ENCODE results near the gene LHCGR.
"Not testable (repeated sequence)": the region's sequence is repeated elsewhere in the genome, so short reads cannot be mapped to it uniquely, and the experiment has no call there.

Gene LHCGR

DNA sequence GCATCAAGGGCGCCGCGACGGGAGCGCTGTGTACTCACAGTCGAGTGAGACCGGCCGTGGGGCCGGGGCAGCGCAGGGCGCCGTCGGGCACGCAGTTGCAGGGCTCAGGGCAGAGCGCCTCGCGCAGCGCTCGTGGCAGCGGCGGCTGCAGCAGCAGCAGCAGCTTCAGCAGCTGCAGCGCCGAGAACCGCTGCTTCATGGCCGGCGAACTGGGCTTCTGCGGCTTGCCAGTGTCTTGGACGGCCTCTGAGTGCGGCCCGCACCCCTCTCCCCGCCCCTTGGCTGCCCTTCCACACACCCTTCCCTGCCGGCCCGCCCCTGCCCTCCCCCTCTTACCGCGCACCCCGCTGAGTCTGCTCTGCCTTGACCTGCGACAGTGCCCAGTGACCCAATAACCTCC, at the start of gene LHCGR:
TSS of gene LHCGR (minus strand) at position 252 of the 400 bp plus-strand sequence. CDS start at position 199, 53 bp downstream.
- no peak for DNase-seq

DNA sequence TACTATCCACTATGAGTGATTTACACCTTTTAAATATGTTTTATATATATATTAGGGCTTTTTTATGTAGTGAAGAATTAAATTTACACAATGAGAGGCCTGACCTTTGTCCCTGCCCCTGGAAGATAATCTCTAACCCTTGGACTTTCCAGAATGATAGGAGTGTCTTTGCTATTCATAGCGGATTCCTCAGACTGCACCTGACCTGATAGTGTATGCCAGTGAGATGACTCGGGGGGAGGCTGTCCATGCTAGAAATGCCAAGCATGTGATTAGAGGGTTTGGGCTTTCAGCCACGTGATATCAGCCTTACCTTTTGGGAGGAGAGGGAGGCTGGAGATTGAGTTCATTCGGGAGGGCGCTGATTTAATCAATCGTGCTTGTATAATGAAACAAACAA, 44.1 kb upstream of the LHCGR start:
- no peak for DNase-seq

DNA sequence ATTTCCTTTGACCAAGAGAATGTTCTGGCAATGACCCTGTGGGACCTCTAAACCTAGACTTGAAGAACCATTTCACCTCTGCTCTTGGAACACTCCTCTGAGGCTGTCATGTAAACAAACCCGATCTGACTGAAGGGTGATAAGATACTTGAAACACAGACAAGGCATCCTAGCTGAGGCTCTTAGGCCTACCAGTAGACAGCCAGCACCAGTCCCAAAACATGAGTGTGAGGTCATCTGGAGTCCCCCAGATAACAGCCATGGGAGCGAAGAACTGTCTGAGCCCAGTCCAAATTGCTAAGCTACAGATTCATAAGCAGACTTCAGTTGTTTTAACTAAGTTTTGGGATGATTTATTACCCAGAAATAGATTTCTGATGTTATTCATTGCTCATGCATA, 39.5 kb upstream of the LHCGR start:
- no peak for DNase-seq

DNA sequence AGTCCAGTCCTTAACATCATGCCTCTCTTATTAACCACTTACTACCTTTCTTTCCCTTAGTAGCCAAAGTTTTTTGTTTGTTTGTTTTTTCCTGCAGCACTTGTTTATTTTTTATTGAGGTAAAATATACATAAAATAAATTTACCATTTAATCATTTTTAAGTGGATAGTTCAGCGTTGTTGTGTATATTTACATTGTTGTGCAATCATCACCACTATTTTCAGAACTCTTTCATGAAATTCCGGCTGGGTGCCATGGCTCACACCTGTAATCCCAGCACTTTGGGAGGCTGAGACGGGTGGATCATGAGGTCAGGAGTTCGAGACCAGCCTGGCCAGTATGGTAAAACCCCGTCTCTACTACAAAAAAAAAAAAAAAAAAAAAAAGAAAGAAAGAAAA, 38.1 kb upstream of the LHCGR start:
- DNase-seq = no peak

DNA sequence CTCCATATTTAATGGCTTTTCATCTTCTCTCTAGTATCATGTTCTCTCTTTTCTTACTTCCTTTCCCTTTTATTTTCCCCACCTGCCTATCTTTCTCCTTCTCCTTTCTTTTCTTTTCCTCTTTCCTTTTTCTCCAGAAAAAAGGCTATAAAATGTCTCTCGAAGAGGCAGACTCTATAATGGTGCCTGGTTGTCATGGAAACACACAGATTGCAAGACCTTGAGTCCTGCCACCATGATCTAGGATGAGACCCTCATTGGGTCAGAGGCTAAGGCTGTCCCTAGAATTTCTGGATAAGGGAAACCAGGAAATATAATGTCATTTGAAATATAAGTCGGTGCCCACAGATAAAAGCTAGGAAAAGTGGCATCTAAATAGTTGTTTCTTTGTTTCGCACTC, 36.5 kb upstream of the LHCGR start:
- no peak for DNase-seq

DNA sequence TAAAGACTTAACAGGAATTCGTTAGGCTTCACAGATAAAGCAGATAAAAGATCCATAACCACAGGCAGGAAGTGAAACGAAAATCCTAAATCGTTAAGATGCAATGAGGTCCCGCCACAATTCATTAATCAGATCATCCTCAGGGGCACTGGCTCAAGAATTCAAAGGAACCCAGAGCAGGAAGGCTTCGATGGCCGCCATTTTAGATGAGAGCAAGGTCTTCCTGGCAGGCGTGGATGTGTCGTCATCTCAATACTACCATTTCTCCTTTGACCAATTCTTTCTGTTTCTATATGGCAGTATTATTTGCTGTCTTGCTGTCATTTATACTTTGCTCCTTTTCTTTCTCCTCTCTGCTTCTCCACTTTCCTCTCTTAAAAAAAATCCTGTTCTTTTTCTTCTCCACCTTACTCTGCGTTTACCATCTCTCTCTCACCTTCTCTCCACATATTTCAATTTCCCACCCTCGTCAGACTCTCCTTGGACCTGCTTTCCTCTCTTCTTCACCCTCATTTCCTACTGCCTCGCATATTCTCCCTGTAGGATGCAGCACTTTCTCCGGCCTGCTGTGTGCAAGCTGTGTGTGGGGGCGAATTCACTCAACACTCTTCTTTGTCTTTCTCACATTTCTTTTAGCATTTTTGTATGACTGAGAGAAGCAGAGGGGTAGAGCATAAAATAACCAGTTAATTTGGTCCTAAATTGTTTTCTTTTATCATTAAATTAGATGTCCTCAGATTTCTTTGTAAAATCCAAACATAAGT, 35.1 kb upstream of the LHCGR start:
- no peak for DNase-seq

DNA sequence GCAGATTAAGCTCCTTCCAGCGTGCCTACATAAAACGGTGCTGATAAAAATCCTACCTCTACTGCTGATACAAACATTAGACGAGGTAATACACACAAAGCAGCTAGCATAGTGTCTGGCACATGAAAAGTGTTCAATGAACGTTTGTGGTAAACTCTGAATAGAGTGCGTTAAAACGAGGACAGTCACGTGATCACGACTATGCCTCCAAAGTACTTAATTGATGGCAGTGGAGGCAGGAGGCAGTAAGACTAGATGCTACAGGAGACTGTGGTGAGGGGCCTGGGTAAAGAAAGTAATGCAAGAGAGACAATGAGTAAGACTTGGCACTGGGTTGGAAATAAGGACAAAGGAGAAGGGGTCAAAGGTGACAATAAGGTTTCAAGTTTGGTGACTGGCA, 32.1 kb upstream of the LHCGR start:
- no peak for DNase-seq

DNA sequence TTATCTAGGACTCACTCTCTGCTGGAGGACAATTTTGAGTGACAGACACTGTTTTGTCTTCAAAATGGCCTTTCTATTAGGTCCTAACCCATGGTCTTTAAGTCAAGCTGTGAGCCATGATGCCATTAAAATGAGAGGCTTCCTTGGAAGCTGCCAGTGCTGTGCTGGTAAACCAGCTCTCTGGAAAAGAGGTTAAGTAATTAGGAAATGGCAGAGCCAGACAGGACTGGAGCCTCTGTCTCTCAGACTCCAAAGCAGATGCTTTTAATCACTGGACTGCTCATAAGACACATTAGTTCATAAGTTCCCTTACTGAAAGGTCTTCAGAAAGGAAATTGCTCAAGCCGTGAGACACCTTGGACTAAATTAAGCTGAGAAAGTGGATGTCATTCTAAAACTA, 25.8 kb upstream of the LHCGR start:
- DNase-seq = no peak

DNA sequence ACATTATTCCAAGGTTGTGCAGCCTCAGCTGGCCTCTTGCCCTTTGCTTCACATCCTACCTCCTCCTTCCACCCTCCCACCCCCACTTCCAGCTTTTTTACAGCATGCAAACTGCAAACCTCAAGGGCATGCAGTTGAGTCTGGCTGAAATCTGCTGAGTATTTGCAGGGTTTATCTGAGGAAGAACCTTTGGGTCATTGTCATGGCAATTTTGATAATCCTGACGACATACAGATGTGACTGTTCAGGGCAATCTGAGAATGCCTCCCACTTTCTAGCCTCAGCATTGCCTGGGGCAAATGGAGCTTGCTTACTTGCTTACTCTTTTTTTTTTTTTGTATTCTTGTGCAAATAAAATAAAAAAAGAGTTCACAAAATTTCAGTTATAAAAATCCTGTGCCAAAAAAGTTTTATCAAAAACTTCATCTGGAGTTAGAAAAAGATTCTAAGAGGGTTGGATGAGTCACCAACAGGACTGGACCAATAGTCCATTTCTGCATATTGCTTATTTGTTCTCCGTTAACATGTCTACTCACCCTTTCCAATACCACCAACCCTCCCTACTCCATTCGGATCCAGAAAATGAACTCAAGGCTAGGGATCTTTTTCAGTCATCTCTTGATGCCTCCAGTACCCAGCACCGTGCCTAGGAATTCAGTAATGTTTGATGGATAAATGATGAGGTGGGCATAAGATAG, 23.6 kb upstream of the LHCGR start:
- DNase-seq = no peak

DNA sequence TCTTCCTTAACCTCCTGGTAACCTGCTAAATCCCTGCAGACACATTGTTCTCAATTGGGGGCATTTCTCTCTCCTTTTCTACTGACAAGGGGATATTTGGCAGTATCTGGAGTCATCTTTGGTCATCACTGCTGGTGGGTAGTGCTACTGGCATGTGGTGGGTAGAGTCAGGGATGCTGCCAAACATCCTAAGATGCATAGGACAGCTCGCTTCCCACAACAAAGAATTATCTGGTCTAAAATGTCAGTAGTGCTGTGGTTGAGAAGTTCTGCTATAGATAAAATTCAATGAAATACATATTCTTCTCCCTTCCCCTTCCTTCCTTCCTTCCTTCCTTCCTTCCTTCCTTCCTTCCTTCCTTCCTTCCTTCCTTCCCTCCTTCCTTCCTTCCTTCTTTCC, 18.7 kb upstream of the LHCGR start:
- no peak for DNase-seq

DNA sequence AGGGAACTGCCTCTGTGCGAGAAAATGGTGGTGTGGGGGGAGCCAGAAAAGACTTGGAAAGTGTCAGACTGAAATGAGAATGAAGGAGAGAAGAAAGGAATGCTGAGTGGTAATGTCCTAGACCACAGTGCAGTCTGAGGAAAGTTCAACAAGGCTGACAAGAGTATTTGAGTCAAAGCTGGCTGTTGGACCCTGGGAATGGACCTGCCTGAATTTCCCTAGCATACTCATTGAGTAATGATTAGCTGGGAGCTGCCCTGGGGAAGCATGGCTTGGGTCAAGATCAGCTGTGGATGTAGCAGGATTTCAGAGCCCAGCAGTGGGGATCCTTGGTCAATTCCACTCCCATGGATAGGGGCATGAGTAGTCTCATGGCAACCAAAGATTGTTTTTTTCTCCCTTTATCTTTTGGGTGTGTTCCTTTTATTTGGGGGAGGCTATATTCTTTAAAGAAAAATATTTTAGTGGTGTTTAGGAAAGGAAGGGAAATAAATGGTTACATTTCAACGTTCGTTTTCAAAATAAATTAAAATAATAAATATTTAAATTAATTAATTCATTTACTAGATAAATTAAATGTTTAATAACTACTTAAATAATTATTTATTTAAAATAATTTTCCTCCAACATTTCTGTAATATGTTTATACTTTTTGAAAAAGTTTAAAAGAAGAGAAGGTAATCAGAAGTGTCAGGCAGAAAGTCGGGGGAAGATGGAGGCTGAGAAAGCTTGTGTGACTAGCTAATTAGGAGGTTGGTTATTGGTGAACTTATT, 15.9 kb upstream of the LHCGR start:
- no peak for DNase-seq

DNA sequence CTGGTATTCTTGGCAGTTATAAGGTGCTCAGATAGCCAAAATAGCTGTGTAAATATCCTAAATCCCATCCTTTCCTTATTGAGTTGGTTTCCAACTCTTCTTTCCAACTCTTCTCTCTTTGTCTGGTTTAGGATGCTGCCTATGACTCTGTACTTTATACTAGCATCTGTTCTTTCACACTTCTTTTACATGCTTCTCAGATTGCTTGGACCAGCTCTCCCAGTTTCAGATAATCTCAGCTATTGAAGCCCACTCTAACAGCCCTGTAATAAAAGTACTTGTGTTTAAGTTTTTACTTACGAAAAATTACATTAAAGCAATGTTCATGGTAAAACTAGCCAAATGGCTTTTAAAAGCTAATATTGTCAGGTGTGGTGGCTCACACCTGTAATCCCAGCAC, 14.7 kb upstream of the LHCGR start:
- no peak for DNase-seq

DNA sequence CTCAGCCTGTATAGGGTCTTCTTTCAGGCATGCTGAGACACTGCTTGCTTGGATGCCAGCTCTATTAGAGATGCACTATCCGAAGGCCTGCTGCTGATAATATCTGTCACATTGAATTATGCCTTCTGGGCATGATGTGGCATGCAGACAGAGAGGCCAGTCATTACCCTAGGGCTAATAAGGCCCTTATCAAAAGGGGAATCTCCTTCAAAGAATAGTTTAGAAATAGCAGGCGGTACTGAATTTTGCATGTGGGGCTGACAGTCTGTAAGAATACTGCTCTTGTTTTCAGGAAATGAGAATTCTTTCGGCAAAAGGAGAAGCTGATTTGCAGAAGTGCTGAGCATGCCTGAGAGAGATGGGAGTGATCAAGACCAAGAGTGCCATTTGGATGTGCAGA, 13.1 kb upstream of the LHCGR start:
- no peak for DNase-seq

DNA sequence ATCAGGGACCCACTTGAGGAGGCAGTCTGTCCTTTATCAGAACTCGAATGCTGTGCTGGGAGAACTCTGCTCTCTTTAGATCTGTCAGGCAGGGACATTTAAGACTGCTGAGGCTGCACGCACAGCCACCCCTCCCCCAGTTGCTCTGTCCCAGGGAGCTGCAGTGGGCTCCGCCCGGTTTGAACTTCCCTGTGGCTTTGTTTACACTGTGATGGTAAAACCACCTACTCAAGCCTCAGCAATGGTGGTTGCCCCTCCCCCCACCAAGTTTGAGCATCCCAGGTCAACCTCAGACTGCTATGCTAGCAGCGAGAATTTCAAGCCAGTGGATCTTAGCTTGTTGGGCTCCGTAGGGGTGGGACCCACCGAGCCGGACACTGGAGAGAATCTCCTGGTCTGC, 11.8 kb upstream of the LHCGR start:
- no peak for DNase-seq

DNA sequence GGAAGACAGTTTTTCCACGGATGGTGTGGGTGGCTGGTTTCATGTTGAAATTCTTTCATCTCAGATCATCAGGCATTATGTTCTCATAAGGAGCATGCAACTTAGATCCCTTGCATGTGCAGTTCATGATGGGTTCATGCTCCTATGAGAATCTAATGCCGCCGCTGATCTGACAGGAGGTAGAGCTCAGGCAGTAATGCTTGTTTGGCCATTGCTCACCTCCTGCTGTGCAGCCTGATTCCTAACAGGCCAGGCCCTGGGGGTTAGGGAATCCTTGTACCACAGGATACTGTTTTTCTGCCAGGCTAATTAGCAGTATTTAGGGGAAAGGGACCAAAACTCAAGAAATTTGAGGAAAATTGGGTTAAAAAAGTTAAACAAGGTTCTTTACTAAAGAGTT, 5.3 kb upstream of the LHCGR start:
- DNase-seq = no peak

DNA sequence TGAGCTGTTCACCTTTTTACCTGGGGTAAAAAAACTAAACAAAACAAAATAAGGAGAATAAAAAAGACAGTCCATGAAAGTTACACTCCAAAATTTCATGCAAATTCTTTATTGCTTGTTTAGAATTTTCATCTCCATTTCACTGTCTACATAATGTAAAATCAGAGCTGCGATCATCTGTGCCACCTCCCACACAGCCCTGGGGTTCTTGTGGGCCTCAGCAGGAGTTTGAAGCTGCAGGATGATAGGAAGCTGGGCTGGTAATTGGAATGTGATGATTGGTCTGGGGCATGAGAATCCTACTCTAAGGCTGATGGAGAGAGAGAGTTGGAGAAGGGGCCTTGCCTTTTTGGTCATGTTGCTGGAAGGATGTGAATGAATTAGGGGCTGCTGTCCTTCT, 4.2 kb upstream of the LHCGR start:
- no peak for DNase-seq

DNA sequence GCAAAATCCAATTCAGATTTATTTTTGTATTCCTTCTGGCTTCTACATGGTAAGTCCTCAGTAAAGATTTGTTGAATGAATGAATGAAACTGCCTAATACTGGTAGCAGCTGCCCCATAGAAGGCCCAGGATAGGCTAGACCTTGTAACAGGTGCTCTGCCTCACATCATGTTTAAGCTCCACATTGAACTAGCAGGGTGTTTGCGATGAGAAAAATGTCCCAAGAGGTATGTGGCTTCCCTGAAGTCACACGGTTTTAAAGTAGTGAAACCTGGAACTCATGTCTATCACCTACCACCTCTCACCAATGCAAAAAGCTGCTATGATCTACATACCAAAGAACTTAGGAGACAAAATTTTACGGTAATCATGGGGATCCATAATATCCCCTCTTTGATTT, 765 bp upstream of the LHCGR start:
- DNase-seq = no peak

DNA sequence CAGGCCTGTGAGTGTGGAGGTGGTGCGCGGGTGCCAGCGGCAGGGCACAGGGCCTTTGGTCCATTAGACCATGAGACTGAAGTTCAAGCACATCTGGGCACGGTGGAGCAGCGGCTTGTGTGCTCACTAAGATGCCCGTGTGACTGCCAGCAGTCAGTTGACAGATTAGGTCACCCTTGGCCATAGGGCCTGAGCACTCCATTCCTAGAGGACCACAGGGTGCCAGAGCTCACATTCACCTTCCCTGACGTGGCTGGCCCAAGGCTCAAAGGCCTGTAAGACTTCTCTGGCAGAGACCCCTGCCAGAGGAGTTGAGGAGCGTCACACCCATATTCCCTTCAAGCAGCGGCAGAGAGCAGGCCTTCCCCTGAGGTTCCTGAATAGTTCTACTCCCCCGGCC, 650 bp downstream of the LHCGR start:
- no peak for DNase-seq

DNA sequence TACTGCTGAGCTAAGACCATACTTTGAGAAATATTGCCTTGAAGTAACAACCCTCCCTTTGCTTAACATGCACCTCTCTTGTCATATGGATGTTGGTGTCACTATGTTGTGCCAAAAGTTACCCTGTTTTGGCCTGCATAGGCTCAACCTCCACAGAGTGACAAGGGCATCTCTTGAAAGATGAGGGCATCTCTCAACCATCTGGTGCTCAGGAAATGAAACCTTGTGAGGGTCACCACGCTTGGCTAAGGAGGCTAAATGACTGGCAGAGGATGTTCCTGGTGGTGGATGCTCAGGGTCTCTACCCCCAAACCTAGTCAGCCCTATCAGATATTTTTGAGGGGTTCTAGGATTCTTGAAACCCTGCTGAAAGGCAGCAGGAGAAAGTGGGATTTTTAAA, 2.3 kb downstream of the LHCGR start:
- DNase-seq = no peak

DNA sequence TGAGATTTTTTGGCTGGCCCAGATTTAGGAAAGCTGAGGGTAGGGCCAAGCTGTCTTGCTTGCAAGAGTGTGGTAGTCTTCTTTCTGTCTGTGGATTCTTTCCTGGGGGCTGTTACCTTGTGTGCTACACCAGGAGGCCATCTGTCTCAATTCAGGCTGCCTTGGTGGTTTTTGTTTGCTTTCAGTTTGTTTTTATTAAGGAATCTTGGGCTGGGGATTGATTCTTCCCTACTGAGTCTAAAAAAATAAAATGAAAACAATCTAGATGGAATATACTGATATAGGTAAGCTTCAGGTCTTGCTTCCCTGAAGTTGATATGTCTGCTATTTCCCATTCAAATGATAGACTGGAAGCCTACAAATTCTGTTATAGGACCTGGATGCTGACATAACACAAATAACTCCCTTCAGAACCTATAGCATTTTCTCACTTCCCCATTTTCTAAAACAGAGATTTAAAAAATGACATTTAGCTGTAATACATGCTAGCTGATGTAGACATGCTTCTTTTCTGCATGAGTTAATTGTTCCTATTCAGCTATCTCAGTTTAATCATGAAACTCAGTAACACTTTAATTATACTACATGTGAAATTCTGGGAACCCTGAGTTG, 5.3 kb downstream of the LHCGR start:
- DNase-seq = no peak

DNA sequence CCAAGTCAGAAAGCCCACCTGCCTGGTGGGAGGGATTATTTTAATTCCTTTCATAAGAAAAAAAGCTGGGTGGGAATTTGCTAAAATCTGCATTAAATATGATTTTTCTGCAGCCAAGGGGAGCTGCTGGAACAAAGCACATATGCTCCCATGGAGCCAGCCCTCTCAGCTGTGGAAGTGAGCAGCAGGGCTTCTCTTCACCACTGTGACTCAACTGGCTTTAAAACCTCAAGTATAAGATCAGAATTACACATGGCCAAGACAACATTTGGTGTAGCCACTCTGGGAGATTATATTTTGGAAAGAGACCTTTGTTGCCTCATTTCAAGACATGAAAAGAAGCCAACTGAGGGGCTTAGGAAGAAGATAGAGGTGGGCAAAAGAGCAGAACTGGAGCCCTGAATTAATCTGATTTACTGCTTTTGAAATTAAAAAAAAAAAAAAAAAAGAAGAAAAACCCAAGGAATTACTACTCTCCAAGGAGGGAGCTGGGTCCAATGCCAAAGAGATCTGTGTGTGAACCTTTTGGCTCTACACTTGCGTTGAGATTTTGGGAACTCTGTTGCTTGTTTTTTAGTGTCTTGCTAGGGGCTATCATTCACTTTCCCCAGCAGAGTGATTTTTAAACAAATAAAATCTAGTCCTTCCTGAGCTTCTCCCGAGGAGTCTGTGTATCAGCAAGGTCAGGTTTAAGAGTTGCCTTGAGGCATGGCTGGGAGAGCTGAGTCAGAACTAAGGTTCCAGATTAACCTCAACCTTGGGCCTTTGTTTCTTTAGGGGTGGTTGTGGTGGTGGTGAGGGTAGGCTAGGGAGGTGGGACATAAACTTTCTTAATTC, 6.0 kb downstream of the LHCGR start:
- no peak for DNase-seq

DNA sequence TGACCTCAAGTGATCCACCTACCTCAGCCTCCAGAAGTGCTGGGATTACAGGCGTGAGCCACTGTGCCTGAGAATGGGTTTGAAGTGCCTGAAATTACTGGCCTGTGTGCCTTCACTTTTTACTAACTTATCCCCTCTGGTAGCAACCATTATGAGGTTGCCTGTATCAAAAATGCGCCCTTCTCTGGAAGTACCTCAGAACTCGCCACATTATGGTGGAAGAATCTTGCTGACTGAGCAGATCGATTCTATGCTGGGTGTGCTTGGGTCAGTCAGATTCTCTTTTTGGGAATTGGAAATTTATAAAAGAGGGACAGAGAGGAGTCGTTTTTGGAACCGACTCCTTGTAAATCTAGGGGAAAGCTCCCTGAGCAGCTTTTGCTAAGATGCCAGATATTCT, 8.2 kb downstream of the LHCGR start:
- DNase-seq = no peak

DNA sequence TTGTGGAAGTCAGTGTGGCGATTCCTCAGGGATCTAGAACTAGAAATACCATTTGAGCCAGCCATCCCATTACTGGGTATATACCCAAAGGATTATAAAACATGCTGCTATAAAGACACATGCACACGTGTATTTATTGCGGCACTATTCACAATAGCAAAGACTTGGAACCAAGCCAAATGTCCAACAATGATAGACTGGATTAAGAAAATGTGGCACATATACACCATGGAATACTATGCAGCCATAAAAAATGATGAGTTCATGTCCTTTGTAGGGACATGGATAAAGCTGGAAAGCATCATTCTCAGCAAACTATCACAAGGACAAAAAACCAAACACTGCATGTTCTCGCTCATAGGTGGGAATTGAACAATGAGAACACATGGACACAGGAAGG, 16.3 kb downstream of the LHCGR start:
- not testable (repeated sequence) for DNase-seq
